Left ventricle myocardium superior (tissue), 1 donor: ENCODE measurements around the gene CTSZ. TPM values are rescaled to one million over a fixed set of nuclear protein-coding genes. Genes with fewer than 3 reads are reported as not detected.
A peak's percentile ranks its signal among the peaks of the same experiment; 100 is the strongest.
"Not testable (repeated sequence)": the region's sequence is repeated elsewhere in the genome, so short reads cannot be mapped to it uniquely, and the experiment has no call there.

Experiments used
- ATAC-seq: fragments of 200-7000 bp; cut with Tn5 transposase; one replicate; pipeline ENCODE4 v1.9.1; 2020; ENCODE audit warnings: mild to moderate bottlenecking, moderate library complexity
- DNase-seq: peaks from one replicate; pipeline ENCODE4 v3.0.0-alpha.2; 2020
- intact Hi-C: fragments of 100-400 bp; cut with micrococcal nuclease; formaldehyde crosslinking; loops from one replicate; pipeline ENCODE4 v1.11.0; 2022
- total RNA-seq: library from RNA; stranded (reverse); fragmentation: NEBNext Ultra II Directional; extraction: Animal tissue kit (Norgen Biotek cat#: 25700); gene quantifications from one replicate; pipeline ENCODE4 v1.2.1, GENCODE V29; 2021
- donor health status: DM: no; HTN: yes; CAD: no; lungs with severe emphysema.

CTSZ gene
- total RNA-seq, 1 donor from 2014 or later = 129 TPM

GRCh38 chr20:58988565-58988882, 18.5 kb downstream of the CTSZ start:
- intact Hi-C loops = no loop called here
- DNase-seq (no peak), ATAC-seq (no peak)

GRCh38 chr20:58987790-58988564, 19.1 kb downstream of the CTSZ start:
- no peak for DNase-seq
- intact Hi-C loops = no loop called here
- no peak for ATAC-seq

GRCh38 chr20:58986968-58987517, 20.0 kb downstream of the CTSZ start:
- intact Hi-C loops = no loop called here
- no peak for ATAC-seq
- DNase-seq = no peak

- DNase-seq (no peak), ATAC-seq (no peak)
- intact Hi-C loops = no loop called here
Measured at GRCh38 chr20:58986286-58986967, 20.6 kb downstream of the CTSZ start.

GRCh38 chr20:58985656-58986055, 21.4 kb downstream of the CTSZ start:
- peak; percentile 15 for ATAC-seq
- intact Hi-C loops = no loop called here
- DNase-seq = no peak

- intact Hi-C loops = no loop called here
- no peak for ATAC-seq
- DNase-seq = no peak
Measured at GRCh38 chr20:58984691-58985090, 22.4 kb downstream of the CTSZ start.

GRCh38 chr20:58983115-58983468, 24.0 kb downstream of the CTSZ start:
- intact Hi-C loops, DNase-seq, ATAC-seq: not testable (repeated sequence)

- DNase-seq (no peak), ATAC-seq (no peak)
- intact Hi-C loops = no loop called here
Measured at GRCh38 chr20:58982406-58983114, 24.5 kb downstream of the CTSZ start.

GRCh38 chr20:58981628-58982364, 25.3 kb downstream of the CTSZ start:
- ATAC-seq (peak; percentile 15), DNase-seq (no peak)
- intact Hi-C loops = no loop called here

GRCh38 chr20:58980711-58981627, 26.1 kb downstream of the CTSZ start, which contains the start of gene NELFCD:
TSS of gene NELFCD (plus strand) at chr20:58981256. CDS start at chr20:58981310, 54 bp downstream.
- intact Hi-C loops = no loop called here
- DNase-seq (peak; percentile 94), ATAC-seq (peak; percentile 96)

GRCh38 chr20:58978351-58979190, 28.5 kb downstream of the CTSZ start:
- no peak for DNase-seq
- intact Hi-C loops = no loop called here
- no peak for ATAC-seq

- intact Hi-C loops = no loop called here
- no peak for DNase-seq
- ATAC-seq = no peak
Measured at GRCh38 chr20:58976061-58976730, 30.9 kb downstream of the CTSZ start.

GRCh38 chr20:58975353-58975752, 31.7 kb downstream of the CTSZ start:
- intact Hi-C loops = no loop called here
- ATAC-seq = no peak
- no peak for DNase-seq

GRCh38 chr20:58973866-58974265, 33.2 kb downstream of the CTSZ start:
- no peak for ATAC-seq
- intact Hi-C loops = no loop called here
- no peak for DNase-seq

- DNase-seq (no peak), ATAC-seq (no peak)
- intact Hi-C loops = no loop called here
Measured at GRCh38 chr20:58973179-58973578, 33.9 kb downstream of the CTSZ start.

- intact Hi-C loops = no loop called here
- no peak for DNase-seq
- no peak for ATAC-seq
Measured at GRCh38 chr20:58971429-58971828, 35.6 kb downstream of the CTSZ start.

- intact Hi-C loops = no loop called here
- DNase-seq (no peak), ATAC-seq (no peak)
Measured at GRCh38 chr20:58970146-58970545, 36.9 kb downstream of the CTSZ start.
